Measurements from ENCODE around the gene WRAP73. TPM values are rescaled to one million over a fixed set of nuclear protein-coding genes. Genes with fewer than 3 reads are reported as not detected.

The WRAP73 gene
- polyA plus RNA-seq, 3 donors = 26.1 to 64.9 (median 33.2) TPM

DNA sequence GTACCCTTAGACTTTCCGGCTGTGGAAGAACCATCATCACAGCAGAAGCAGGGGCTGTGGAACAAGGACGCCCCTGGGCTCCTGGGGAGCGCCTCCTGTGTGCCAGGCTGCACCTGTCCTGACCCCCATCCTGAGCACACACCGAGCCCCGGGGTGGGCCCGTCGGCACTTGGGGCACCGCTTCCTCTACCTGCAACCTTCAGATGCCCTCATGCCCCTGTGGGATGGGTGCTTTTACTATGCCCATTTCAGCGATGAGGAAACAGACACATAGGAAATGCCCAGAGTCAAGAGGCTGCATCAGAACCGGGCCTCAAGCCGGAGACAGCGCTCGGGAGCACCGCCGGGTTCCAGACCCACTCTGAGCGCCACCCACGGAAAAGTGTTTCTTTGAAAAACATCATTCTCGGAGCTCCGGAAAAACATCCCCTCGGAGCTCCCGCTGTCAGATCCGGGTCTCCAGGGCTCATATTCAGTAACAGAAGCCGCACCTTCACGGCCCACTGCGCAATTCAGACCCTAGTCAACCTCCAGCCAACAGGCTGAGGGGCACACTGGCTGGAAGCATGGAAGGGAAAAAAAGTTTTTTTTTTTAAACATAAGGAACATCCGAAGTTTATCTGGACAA, 17.1 kb downstream of the WRAP73 start:
- H3K27ac ChIP-seq (ENCODE audit: low read depth in 1 of 2, low read length in 2 of 2) = no peak overlapping the region
- TF ChIP-seq, protein P1, sequence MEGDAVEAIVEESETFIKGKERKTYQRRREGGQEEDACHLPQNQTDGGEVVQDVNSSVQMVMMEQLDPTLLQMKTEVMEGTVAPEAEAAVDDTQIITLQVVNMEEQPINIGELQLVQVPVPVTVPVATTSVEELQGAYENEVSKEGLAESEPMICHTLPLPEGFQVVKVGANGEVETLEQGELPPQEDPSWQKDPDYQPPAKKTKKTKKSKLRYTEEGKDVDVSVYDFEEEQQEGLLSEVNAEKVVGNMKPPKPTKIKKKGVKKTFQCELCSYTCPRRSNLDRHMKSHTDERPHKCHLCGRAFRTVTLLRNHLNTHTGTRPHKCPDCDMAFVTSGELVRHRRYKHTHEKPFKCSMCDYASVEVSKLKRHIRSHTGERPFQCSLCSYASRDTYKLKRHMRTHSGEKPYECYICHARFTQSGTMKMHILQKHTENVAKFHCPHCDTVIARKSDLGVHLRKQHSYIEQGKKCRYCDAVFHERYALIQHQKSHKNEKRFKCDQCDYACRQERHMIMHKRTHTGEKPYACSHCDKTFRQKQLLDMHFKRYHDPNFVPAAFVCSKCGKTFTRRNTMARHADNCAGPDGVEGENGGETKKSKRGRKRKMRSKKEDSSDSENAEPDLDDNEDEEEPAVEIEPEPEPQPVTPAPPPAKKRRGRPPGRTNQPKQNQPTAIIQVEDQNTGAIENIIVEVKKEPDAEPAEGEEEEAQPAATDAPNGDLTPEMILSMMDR (IDR thresholded peaks at IDR 0.05) = no peak
- Mint-ChIP-seq H3K36me3 (peaks cover 75 to 95% of the 10 kb centered on the region in 2 donors), H3K9me3 (no peaks in the 10 kb centered on the region), H3K27me3 (ENCODE audit: low read depth in 3 of 3) (peaks cover 0 to 2% (median 2%) of the 10 kb centered on the region in 3 donors), H3K4me3 (no peak overlapping the region), H3K4me1 (peaks cover 8% of the 10 kb centered on the region), H3K27ac (peak overlapping the region in 2 of 7 donors; percentile 51 to 68)
- no peak overlapping the region for H3K4me2 ChIP-seq (replicated peaks; ENCODE audit: extremely low read depth, low read length, poor library complexity, severe bottlenecking)
- peaks cover 86 to 98% of the 10 kb centered on the region in 2 donors for H3K36me3 ChIP-seq (replicated peaks in 1 of 2; ENCODE audit: control insufficient read depth in 1 of 2, insufficient read depth in 2 of 2, low read length in 2 of 2)
- intact Hi-C loops (cut with micrococcal nuclease) = no loop called here
- no peak overlapping the region for H3K9ac ChIP-seq (ENCODE audit: insufficient read depth, low read length, poor library complexity, severe bottlenecking)
- H3K27me3 ChIP-seq (ENCODE audit: control insufficient read depth in 2 of 2, insufficient read depth in 2 of 2, low read length in 2 of 2) = no peaks in the 10 kb centered on the region
- H3K9me3 ChIP-seq (replicated peaks in 1 of 2; ENCODE audit: control insufficient read depth in 1 of 2, insufficient read depth in 1 of 2, low read length in 2 of 2) = no peaks in the 10 kb centered on the region
- H2AFZ ChIP-seq (ENCODE audit: insufficient read depth, low read depth, low read length, poor library complexity, severe bottlenecking) = no peak overlapping the region
- H3K4me3 ChIP-seq (replicated peaks in 1 of 3; ENCODE audit: low read depth in 2 of 3, low read length in 3 of 3) = no peak overlapping the region
- no peak for DNase-seq
- H4K20me1 ChIP-seq (ENCODE audit: insufficient read depth, low read length) = no peaks in the 10 kb centered on the region
- H3K79me2 ChIP-seq (ENCODE audit: insufficient read depth, low read length) = no peaks in the 10 kb centered on the region
- WGBS (ENCODE audit: insufficient coverage) = 98% methylated on average over 21 of the region's 26 CpGs
- peaks cover 10 to 15% of the 10 kb centered on the region in 2 donors for H3K4me1 ChIP-seq (ENCODE audit: control insufficient read depth in 1 of 2, insufficient read depth in 2 of 2, low read length in 2 of 2)

DNA sequence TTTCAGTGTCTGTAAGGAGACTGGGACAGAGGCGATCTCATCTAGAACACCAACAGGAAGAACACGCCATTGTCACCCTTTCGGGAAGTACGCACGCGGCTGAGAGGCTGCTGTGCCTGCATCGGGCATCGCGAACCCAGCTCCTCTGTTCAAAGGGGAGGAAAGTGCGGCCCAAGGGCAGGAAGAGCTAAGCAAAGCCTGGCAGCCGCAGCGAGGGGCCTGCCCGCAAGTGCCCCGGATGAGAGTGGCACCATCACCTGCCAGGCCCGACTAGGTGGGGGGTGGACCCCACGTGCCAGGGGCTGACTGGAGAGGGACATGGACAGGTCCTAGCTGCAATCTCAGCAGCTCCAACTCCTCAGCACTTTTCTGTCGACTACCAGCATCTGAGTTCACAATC, 17.6 kb downstream of the WRAP73 start:
- no peaks in the 10 kb centered on the region for H4K20me1 ChIP-seq (ENCODE audit: insufficient read depth, low read length)
- H3K9ac ChIP-seq (ENCODE audit: insufficient read depth, low read length, poor library complexity, severe bottlenecking) = no peak overlapping the region
- 99% methylated on average over 16 of the region's 17 CpGs for WGBS (ENCODE audit: insufficient coverage)
- peaks cover 86 to 98% of the 10 kb centered on the region in 2 donors for H3K36me3 ChIP-seq (replicated peaks in 1 of 2; ENCODE audit: control insufficient read depth in 1 of 2, insufficient read depth in 2 of 2, low read length in 2 of 2)
- no peaks in the 10 kb centered on the region for H3K27me3 ChIP-seq (ENCODE audit: control insufficient read depth in 2 of 2, insufficient read depth in 2 of 2, low read length in 2 of 2)
- peaks cover 8% of the 10 kb centered on the region for H3K4me1 Mint-ChIP-seq
- H3K9me3 Mint-ChIP-seq = no peaks in the 10 kb centered on the region
- no peak overlapping the region for H3K4me3 ChIP-seq (replicated peaks in 1 of 3; ENCODE audit: low read depth in 2 of 3, low read length in 3 of 3)
- no peaks in the 10 kb centered on the region for H3K79me2 ChIP-seq (ENCODE audit: insufficient read depth, low read length)
- peaks cover 75 to 95% of the 10 kb centered on the region in 2 donors for H3K36me3 Mint-ChIP-seq
- H3K27me3 Mint-ChIP-seq (ENCODE audit: low read depth in 3 of 3) = peaks cover 0 to 2% (median 2%) of the 10 kb centered on the region in 3 donors
- no peak overlapping the region for H3K4me3 Mint-ChIP-seq
- no peak overlapping the region for H3K27ac ChIP-seq (ENCODE audit: low read depth in 1 of 2, low read length in 2 of 2)
- DNase-seq = no peak
- H3K4me2 ChIP-seq (replicated peaks; ENCODE audit: extremely low read depth, low read length, poor library complexity, severe bottlenecking) = no peak overlapping the region
- TF ChIP-seq, protein P1 (IDR thresholded peaks at IDR 0.05) = no peak
- H3K27ac Mint-ChIP-seq = no peak overlapping the region
- intact Hi-C loops (cut with micrococcal nuclease) = no loop called here
- no peaks in the 10 kb centered on the region for H3K9me3 ChIP-seq (replicated peaks in 1 of 2; ENCODE audit: control insufficient read depth in 1 of 2, insufficient read depth in 1 of 2, low read length in 2 of 2)
- peaks cover 10 to 15% of the 10 kb centered on the region in 2 donors for H3K4me1 ChIP-seq (ENCODE audit: control insufficient read depth in 1 of 2, insufficient read depth in 2 of 2, low read length in 2 of 2)
- H2AFZ ChIP-seq (ENCODE audit: insufficient read depth, low read depth, low read length, poor library complexity, severe bottlenecking) = no peak overlapping the region

All from CD14-positive monocyte (primary cell).